ENCODE measurements around the gene ZNF710. TPM values are rescaled to one million over a fixed set of nuclear protein-coding genes. Genes with fewer than 3 reads are reported as not detected.

Gene ZNF710
- total RNA-seq, 1 donor from 2014 or later, result 47.9 TPM

GRCh38 chr15:89964232-89964954, 36.7 kb upstream of the ZNF710 start:
- ATAC-seq (peak; percentile 74), DNase-seq (peak; percentile 63)
- intact Hi-C loops (cut with DNase I), result no loop called here
- Histone ChIP-seq H3K9me3 (no peaks in the 10 kb centered on the region), H3K27me3 (no peaks in the 10 kb centered on the region), H3K4me1 (peaks cover 11% of the 10 kb centered on the region), H3K27ac (no peak overlapping the region), H3K36me3 (no peaks in the 10 kb centered on the region), H3K4me3 (no peak overlapping the region)
- no peak for TF ChIP-seq CTCF (IDR thresholded peaks at IDR 0.05)

GRCh38 chr15:89967881-89968280, 33.2 kb upstream of the ZNF710 start:
- no peak overlapping the region for H3K27ac ChIP-seq
- H3K4me1 ChIP-seq, result peaks cover 11% of the 10 kb centered on the region
- no peak overlapping the region for H3K4me3 ChIP-seq
- intact Hi-C loops (cut with DNase I), result no loop called here
- no peaks in the 10 kb centered on the region for H3K27me3 ChIP-seq
- H3K36me3 ChIP-seq, result no peaks in the 10 kb centered on the region
- no peaks in the 10 kb centered on the region for H3K9me3 ChIP-seq
- DNase-seq, result no peak
- TF ChIP-seq CTCF (IDR thresholded peaks at IDR 0.05), result no peak
- no peak for ATAC-seq

- intact Hi-C loops (cut with DNase I), result no loop called here
- Histone ChIP-seq H3K27me3 (no peaks in the 10 kb centered on the region), H3K4me3 (no peak overlapping the region), H3K9me3 (no peaks in the 10 kb centered on the region), H3K27ac (no peak overlapping the region), H3K4me1 (no peaks in the 10 kb centered on the region), H3K36me3 (no peaks in the 10 kb centered on the region)
- peak; percentile 90 for ATAC-seq
- DNase-seq, result peak; percentile 81
- TF ChIP-seq CTCF (IDR thresholded peaks at IDR 0.05), result peak; percentile 56
These were observed 29.5 kb upstream of the ZNF710 start for GRCh38 chr15:89971592-89971997.

- ATAC-seq (no peak), DNase-seq (no peak)
- no peak overlapping the region for H3K4me3 ChIP-seq
- no peak overlapping the region for H3K27ac ChIP-seq
- intact Hi-C loops (cut with DNase I), result no loop called here
- H3K27me3 ChIP-seq, result no peaks in the 10 kb centered on the region
- no peaks in the 10 kb centered on the region for H3K36me3 ChIP-seq
- H3K4me1 ChIP-seq, result no peaks in the 10 kb centered on the region
- TF ChIP-seq CTCF (IDR thresholded peaks at IDR 0.05), result no peak
- H3K9me3 ChIP-seq, result no peaks in the 10 kb centered on the region
These were observed 29.0 kb upstream of the ZNF710 start for GRCh38 chr15:89972085-89972484.

GRCh38 chr15:89975482-89976245, 25.5 kb upstream of the ZNF710 start:
- H3K27me3 ChIP-seq, result no peaks in the 10 kb centered on the region
- DNase-seq, result no peak
- H3K4me1 ChIP-seq, result no peaks in the 10 kb centered on the region
- intact Hi-C loops (cut with DNase I), result no loop called here
- no peaks in the 10 kb centered on the region for H3K9me3 ChIP-seq
- no peaks in the 10 kb centered on the region for H3K36me3 ChIP-seq
- no peak for TF ChIP-seq CTCF (IDR thresholded peaks at IDR 0.05)
- peak overlapping the region; percentile 53 for H3K27ac ChIP-seq
- ATAC-seq, result peak; percentile 52
- no peak overlapping the region for H3K4me3 ChIP-seq
